Measurements from ENCODE around the gene BHMT.
"Not testable (repeated sequence)": the region's sequence is repeated elsewhere in the genome, so short reads cannot be mapped to it uniquely, and the experiment has no call there.

The BHMT gene

DNA sequence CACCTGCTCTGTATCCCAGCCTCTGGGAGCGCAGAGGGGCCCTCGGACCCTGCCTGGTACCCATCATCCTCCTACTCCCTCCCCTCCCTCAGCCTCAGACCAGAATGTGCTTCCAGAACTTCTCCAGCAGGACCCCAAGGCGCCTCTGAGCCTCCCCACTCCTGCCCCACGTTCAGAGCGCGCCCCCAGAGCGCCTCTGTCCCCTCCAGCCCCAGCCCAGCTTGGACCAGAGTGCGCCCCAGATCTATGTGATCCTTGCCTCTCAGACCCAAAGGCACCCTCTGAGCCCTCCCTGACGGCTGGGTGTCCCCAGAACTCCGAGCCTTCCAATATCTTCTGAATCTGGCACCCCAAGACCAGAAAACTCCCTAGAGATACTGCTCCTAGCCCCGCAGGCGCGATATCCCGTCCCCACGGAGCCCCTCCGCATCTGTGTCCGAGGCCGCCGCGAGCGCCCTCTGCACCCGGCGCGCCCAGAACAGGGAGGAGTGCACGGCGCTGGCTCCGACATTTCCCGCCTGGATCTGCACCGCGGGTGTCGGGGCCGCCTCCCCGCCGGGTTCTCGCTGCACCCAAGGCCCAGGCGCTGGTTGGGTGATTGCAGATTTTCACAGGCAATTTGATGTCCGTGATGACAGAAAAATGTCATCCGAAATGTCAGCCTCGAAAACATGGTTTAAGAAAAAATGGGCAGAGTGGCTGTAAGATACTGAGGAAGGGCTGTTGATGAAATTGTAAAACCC, 522 bp downstream of the BHMT start:
- no peak for DNase-seq

DNA sequence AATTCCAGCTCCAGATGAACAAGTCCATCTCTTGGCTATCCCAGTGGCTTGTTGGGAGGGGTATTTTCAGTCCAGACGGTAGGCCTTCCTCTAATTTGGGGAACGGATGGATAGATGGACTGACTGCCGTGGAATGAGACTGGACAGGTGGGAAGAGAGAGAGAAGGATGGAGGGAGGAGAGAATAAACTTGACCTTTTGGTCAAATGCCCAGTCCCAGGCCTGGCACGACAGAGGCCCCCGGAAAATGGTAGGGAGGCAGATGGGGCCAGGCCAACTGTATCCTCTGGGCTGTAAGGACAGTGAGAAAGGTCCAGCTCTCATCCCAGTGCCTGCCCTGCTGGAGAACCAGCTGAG, 1.1 kb downstream of the BHMT start:
- no peak for DNase-seq

DNA sequence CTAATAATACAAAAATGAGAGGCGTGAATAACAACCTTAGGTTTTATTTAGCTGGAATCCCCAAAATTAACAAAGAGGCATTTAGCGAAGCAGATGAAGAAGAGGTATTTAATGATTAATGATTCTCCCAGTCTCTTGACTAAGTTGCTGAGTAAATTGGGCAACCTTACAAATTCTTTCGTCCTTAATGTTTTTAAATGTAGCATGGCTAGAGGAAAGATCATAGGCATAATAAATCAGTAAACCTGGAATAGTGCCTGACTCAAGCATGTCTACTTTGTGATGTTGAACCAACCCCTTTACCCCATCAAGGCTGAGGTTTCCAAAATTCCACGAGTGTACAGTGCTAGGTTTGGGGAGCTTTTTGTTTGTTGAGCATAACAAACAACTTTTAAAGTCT, 7.9 kb downstream of the BHMT start:
- no peak for DNase-seq

DNA sequence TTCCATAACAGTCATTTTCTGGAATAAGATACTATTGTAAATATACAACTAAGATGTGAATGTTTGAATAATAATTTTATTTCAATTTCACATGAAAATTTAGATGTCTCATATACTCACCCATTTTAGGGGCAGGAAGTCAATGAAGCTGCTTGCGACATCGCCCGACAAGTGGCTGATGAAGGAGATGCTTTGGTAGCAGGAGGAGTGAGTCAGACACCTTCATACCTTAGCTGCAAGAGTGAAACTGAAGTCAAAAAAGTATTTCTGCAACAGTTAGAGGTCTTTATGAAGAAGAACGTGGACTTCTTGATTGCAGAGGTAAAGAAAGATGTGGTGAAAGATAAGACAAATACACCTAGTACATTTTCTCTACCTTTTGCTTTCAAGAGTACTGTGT, 8.6 kb downstream of the BHMT start:
- DNase-seq: no peak

DNA sequence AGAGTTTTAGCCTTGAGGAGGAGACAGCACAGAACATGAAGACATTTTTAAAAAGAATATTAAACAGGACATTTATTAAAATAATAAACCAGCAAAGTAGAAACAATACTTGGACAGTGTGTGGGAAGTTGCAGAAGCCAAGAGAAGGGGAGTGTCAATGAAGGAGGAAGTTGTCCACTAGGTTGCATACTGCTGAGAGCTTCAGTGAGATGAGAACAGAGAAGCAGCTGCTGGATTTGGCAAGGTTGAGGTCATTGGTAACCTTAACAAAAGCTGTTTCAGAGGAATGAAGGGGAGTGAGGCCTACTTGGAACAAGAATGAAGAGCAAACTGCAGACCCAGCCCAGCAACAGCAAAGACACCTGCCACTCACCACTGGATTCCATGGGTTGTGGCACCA, 11.4 kb downstream of the BHMT start:
- DNase-seq: no peak

DNA sequence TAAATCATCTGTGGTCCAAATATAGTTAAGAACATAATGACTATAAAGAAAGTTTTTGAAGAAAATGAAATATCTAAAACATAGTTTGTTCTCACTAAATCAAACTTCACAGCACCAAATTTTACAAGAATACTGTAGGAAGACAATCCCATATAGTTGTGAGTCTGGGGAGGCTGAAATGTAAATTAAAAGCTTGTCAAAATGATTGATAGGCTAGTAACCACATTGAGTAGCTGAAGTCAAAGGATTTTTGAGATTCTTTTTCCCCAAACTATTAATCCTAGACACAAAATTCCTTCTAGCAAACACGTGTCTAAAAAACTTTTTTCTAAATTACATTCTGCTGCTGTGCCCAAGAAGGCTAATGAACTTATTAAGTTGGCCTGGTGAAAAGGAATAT, 13.0 kb downstream of the BHMT start:
- no peak for DNase-seq

DNA sequence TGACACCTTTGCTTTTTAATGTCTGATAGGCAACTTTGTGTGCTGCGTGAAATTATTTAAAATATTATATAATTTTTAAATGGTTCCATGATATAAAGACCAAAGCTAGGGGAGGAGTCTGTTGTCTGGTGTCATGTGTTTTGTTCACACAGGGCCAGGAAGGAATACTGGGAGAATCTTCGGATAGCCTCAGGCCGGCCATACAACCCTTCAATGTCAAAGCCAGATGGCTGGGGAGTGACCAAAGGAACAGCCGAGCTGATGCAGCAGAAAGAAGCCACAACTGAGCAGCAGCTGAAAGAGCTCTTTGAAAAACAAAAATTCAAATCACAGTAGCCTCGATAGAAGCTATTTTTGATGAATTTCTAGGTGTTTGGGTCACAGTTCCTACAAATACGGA, 19.2 kb downstream of the BHMT start:
- DNase-seq: no peak

DNA sequence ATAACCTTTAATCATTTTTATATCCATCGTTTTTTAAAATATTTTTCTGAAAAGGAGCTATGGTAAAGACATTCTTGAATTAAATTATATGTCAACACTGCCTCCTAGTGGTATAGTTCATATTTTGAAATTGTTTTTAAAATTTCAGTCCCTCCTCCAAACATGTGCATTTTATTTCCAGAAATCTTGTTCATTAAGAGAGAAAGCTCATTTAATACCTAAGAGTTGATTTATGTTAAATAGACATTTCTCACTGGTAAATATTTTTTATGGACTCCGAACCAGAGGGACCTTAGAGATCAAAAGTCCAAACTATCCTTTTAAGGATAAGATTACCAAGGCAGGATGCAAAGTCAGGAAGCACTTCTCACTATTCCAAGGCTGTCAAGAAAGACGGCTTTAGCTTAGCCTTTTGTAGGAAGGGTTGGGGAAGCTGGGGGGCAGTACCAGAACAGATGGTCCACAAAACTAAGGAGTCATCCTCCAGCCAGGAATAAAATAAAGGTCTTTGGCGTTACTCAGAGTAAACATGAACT, 21.6 kb downstream of the BHMT start:
- DNase-seq: peak; percentile 48

DNA sequence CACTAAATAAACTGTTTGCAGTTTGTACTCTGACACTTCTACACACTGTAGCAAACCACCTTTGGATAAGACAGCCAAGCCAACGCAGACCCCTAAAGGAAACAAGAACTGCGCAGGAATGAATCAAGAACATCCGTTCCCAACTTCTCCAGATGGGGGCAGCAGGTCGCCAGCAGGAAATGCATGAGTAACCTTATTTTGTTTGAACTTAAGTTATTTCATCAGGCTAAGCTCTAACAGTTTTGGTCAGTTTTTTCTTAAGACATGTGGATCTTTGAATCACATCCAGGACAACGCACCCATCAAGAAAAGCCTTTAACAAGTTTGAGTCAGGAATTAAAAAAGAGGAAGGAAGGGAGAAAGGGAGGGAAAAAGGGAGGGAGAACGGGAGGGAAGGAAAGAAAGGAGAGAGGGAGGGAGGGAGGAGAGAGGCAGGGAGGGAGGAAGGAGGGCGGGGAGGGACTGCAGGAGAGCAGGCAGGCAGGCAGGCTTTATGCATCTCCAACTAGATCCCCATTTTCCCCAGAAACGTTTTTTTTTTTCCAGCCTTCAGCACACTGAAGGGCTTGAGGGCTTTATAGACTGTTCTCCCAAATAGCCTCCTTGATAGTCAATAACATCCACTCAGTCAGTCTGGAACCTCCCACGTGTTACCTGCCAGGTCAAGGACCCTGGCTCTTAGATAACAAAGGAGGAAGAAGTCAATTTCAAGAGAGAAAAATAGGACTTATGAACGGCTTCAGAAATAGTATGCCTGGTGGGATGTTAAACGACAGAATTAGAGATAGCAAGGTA, 22.2 kb downstream of the BHMT start:
- peak; percentile 79 for DNase-seq

DNA sequence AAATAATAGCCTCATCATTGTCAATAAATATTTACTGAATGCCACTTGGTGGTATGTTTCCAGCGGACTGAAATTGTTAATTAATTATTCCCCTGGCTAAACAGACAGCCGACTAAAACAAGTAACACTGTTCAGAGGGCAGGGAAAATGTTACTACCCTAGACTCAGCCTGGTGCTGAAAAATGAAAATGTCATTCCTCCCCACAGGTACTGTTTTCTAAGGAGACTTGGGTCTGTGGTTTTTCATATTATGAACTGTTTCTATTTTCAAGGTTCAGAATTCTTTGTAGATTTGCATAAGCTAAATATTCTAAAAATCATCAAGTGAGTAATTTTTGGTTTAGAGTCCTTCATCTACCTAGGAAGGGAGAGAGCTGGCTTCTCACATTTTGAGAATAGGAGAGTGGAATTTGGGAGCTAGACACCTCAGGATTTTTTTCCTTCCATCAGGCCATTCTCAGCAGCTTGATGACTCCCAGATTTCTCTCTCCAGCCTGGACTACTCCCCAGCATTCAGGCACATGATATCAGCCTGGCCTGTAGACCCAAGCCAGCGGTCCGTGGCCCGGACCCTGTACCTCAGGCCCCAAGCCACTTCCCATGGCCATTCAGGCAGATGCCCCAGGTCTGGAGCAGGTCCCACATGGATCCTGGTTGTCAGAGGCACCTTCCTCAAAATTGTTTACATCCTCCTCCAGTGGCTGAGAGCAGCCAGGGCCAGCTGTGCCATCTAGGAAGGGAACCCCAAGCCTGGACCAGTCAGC, 24.4 kb downstream of the BHMT start:
- no peak for DNase-seq

DNA sequence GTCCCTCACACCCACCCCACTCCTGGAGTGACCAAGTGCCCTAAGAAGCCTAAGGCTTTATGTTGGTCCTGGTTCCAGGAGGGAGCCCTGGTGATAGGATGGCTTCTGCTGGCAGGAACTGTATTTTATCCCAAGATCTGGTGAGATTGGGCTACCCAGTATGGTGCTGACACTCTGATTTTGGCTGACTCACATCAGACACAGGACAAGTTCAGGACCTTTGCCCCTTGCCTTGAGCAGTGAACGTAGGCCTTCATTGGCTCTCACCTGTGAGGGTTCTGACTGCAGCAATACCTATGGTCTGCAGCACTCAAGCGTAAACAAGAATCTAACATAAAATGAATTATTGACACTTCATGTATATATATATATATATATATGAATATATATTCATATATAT, 25.0 kb downstream of the BHMT start:
- DNase-seq: no peak

DNA sequence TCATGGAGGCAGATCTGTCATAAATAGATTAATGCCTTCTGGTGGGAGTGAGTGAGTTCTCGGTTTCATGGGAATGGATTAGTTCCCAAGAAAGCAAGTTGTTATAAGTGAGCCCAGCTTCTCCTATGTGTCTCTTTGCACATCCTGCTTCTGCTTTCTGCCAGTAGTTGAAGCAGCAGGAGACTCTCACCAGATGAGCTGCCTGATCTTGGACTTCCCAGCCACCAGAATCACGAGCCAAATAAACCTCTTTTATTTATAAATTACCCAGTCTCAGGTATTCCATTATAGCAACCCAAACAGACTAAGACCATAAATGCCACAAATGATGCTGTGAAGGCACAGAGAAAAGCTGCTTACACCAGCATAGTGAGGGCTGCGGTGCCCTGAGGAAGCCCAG, 28.9 kb downstream of the BHMT start:
- DNase-seq: no peak

DNA sequence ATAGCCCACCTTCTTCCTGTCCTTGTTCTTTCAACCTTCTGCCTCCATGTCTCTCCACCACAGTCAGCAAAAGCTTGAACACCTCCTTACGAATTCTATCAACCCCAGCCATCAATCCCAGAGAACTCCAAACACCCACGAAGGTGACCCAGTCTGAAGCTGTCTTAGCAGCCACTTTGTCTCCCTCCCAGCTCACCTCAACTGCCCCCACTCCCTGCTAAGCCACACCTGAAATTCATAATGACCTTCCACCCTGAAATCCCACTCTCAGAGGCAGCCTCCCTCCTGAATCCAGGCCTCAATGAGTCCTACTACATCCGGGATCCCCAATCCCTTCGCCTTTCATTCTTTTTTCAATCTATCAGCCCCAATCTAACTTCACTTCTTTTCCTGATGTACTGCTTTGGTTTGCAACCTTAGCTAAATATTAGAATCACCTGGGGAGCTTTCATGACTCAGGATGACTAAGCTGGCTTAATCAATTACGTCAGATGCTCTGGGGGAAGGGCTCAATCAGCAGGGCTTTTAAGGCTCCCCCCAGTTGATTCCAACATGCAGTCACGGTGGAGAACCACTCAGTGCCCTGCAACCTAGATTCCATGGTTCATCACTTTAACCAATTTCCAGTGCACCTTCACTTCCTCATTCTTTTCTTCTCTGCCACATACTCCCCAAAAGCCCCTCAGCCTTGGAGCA, 32.2 kb downstream of the BHMT start:
- DNase-seq: peak; percentile 24

DNA sequence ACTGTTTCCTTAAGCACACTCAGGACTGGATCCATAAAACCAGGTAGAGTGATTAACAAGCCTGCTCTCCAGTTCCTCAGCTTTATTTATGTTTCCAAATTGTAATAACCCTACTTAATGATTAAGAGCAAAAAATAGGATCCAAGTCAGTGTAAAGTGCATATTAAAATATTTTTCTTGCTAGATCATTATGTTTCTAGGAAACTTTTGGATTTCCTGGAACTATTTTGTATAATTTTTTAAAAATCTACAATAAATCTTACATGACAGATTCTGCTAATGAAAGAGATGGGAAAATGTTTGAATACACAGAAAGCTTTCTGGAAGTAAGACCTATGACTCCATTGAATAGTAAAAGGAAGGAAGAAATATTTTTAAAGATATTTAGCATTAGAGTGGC, 35.5 kb downstream of the BHMT start:
- no peak for DNase-seq

DNA sequence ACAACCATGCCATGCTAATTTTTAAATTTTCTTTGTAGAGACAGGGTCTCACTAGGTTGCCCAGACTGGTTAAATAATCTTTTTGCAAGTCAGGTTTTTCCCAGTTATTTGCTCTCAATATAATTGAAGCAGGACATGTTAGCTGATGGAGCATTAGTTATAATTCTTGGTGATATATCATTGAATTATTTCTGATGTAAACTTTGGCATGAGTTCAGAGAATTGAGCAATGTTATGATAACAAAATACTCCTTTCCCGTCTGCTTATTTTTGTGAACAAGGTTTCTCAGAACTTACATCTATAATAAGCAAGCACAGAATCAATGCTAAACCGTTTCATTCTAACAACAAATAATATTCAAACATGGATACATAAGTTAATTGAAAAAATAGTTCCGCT, 37.8 kb downstream of the BHMT start:
- DNase-seq: peak; percentile 26

DNA sequence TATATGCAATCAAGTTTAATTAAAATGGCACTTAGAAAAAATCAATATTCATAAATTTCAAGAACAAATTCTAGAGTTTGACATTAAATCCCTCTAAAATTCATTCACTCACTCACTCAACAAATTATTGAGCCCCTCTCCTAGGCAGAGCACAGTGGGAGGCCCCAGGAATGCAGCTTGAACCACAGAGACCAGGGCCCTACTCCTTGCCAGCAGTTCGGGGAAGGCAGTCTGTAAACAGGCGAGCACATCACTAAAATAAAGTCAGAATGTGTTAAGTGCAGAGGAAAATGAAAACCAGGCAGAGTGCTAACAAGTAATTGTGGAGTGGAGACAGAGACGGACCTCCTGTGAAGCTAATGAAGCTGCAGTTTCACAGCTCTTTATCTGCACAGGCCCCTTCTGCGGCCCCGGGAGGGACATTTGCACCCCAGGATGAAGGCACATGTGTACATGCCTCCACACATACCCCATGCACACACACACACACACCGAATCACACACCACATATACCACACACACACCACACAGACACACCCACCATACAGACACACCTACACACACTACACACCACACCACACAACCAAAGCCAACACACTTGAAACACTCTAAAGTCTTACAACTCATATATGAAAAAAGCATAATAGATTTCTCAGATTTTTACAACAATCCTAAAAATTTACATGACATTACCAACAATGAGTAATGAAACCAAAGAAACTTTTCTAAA, 40.5 kb downstream of the BHMT start:
- DNase-seq: no peak

DNA sequence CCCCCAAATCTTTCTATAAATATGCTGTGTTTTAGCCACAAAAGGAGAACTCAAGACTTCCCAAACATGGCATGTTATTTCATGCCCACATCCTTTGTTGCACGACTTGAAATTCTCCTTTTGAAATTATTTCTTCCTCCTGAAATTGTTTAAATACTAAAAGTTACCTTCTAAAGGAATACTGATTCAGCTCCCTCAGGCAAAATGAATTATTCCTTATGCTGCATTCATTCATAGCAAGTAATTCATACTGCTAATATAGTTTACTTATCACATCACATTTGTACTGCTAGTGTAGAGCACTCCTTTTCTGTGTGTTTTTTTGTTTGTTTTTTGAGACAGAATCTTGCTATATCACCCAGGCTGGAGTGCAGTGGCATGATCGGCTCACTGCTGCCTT, 45.7 kb downstream of the BHMT start:
- DNase-seq: no peak

DNA sequence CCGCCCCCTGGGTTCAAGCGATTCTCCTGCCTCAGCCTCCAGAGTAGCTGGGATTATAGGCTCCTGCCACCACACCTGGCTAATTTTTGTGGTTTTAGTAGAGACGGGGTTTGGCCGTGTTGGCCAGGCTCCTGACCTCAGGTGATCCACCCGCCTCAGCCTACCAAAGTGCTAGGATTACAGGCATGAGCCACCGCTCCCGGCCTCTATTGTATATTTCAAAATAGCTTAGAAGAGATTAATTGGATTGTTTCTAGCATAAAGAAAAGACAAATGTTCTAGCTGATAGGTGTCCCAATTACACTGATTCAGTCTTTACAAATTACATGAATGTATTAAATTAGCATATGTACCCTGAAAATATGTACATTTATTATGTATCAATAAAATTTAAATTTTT, 50.0 kb downstream of the BHMT start:
- not testable (repeated sequence) for DNase-seq

DNA sequence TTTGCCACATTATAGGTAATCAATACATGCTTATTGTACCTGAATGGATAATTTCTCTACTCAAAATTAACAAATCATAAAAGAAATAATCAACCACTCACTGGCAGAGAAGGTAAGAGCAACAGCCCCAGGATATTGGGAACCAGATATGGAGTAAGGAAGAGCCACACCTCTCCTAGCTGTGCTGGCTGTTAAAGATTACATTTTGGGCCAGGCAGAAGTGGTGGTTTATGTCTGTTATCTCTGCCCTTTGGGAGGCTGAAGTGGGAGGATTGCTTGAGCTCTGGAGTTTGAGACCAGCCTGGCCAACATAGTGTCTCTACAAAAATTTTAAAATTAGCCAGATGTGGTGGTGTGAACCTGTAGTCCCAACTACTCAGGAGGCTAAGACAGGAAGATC, 56.4 kb downstream of the BHMT start:
- no peak for DNase-seq

DNA sequence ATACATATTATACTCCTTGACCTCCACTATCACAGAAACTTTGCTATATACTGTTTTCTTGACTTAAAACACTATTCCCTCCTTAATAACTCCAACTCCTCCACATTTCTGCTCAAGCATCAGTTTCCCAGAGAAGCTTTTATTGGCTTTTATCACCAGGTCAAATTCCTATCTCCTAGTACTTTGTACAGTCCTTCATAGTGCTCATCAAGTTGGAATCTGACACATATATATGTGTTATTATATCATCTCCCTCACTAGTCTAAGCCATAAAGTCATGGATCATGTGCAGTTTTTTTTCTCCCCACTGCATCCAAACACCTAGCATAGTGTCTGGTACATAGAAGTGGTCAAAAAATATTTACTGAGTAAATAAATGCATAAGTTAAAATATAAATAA, 59.1 kb downstream of the BHMT start:
- no peak for DNase-seq

DNA sequence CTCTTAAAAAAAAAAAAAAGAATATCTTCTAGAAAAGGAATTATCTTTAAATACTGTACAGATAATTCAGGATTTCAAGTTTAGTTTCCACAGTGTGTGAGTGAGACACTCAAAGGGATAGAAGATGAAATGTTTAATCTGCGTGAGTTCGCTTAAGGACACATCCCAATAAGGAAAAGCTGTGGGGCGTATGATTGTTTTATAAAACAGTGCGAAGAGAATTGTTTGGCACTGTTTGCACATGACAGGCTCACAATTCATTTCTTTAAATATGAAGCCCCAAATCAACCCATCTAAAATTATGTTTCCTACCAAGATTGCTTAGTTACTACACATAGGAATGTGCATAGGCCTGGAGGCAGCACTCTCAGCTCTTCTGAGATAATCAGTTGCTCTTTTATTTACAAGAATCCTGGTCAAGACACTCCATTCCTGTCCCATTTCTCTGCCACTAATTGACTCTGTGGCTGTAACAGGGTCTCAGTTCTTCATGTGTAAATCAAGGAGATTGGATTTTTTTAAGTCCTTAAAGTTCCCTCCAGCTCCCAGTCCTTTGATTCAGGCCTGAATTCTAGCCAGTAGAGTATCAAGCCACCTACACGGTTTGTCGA, 60.1 kb downstream of the BHMT start:
- no peak for DNase-seq

DNA sequence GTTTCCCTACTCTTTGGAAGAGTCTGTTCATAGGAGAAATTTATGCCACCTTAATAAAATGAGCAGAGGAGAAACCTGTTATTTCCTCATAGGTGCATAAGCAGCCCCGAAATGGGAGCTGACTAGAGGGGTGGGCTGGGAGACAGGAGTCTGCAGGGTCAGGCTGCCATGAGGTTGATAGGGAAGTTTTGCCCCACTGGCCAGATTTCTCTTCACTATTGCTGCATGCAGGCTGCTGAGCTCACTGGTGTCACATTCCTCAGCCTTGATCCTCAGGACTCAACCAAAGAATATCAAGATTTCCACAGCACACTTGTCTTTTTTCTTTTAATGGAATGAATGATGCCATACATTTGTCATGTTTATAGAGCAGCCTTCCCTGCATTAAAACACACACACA, 60.7 kb downstream of the BHMT start:
- DNase-seq: no peak
